Heart left ventricle (tissue), 16 donors: ENCODE measurements around the gene HYAL2. TPM values are rescaled to one million over a fixed set of nuclear protein-coding genes. Genes with fewer than 3 reads are reported as not detected.

Experiments used
- ATAC-seq, 4 donors: fragments of 200-7000 bp; cut with Tn5 transposase; one replicate each; pipeline ENCODE4 v1.9.1; 2020 to 2022; ENCODE audit warnings: moderate library complexity in 4 of 4, mild to moderate bottlenecking in 3 of 4, moderate number of reproducible peaks in 1 of 4
- DNase-seq, 5 donors: peaks; one replicate each; pipeline ENCODE4 v3.0.0-alpha.2; 2020
- H3K27ac ChIP-seq, 12 donors: fragments of 200-600 bp; sonication (generic) in 4 of 12; one replicate each; pipeline versions ENCODE4 v1.5.0 to v1.8.0; 2016 to 2022; ENCODE audit warnings: mild to moderate bottlenecking in 2 of 12
- H3K27me3 ChIP-seq, 9 donors: fragments of 200-600 bp; sonication (generic) in 2 of 9; one replicate each; pipeline versions ENCODE4 v1.5.1 to v1.8.0; 2016 to 2022; ENCODE audit warnings: mild to moderate bottlenecking in 3 of 9
- H3K36me3 ChIP-seq, 9 donors: fragments of 200-600 bp; sonication (generic) in 2 of 9; one replicate each; pipeline versions ENCODE4 v1.5.0 to v1.8.0; 2018 to 2022; ENCODE audit warnings: mild to moderate bottlenecking in 2 of 9
- H3K4me1 ChIP-seq, 12 donors: fragments of 200-600 bp; sonication (generic) in 4 of 12; one replicate each; pipeline versions ENCODE4 v1.5.0 to v1.8.0; 2016 to 2022; ENCODE audit warnings: mild to moderate bottlenecking in 3 of 12
- H3K4me3 ChIP-seq, 12 donors: fragments of 200-600 bp; sonication (generic) in 4 of 12; one replicate each; pipeline versions ENCODE4 v1.5.0 to v1.8.0; 2017 to 2022; ENCODE audit warnings: mild to moderate bottlenecking in 9 of 12, moderate library complexity in 4 of 12
- H3K9me3 ChIP-seq, 12 donors: fragments of 200-600 bp; sonication (generic) in 4 of 12; one replicate each; pipeline versions ENCODE4 v1.5.0 to v1.8.0; 2016 to 2022; ENCODE audit warnings: mild to moderate bottlenecking in 1 of 12
- CTCF ChIP-seq, 12 donors: fragments of 200-600 bp; sonication (generic) in 4 of 12; IDR thresholded peaks; one replicate each; pipeline versions ENCODE4 v1.5.0 to v1.8.0; 2018 to 2022; ENCODE audit warnings: antibody characterized with exemption in 12 of 12, mild to moderate bottlenecking in 5 of 12
- POLR2A ChIP-seq, 2 donors: fragments of 450-650 bp; IDR thresholded peaks; one replicate each; pipeline ENCODE4 v1.6.1; 2017; ENCODE audit warnings: antibody characterized with exemption in 2 of 2, mild to moderate bottlenecking in 2 of 2, moderate library complexity in 2 of 2
- WGBS, 4 donors: extraction: QIAGEN DNeasy Blood & Tissue Kit in 2 of 4; methylation state at CpG; one replicate each; pipeline versions ENCODE4 v1.1.5 to v1.1.7; 2013 to 2018; 5-methylcytosine and 5-hydroxymethylcytosine counted together
- intact Hi-C, 10 donors: fragments of 100-400 bp; cut with DNase I; formaldehyde crosslinking; loops; one replicate each; pipeline versions ENCODE4 v1.11.1 to v1.14.2; 2022
- polyA plus RNA-seq, 2 donors: library from polyadenylated mRNA; stranded (reverse); fragments of 200-250 nt; gene quantifications; one replicate each; pipeline ENCODE4 v1.2.3, GENCODE V29; 2013
- total RNA-seq, 9 donors: library from RNA; depleted of rRNA in 2 of 9; stranded (reverse); fragments of >200 nt in 2 of 9; fragmentation: NEBNext Ultra II Directional in 3 of 9; extraction: Animal tissue kit (Norgen Biotek cat#: 25700) in 3 of 9; gene quantifications; one replicate each; pipeline versions ENCODE4 v1.1.0 to v1.2.4, GENCODE V29; 2016 to 2023
- donor health status: ischemic (EF 13 %, LVEDD 7.1; RV severe dilation, severe dysfunction).
- donor health status: healthy with polysubstance abuse.
- donor health status: DM: no; HTN: yes; CAD: no.
- donor health status: DM: no; HTN: no; CAD: no.
- donor health status: ischemic (EF 25% LVEDD 6.9; RV normal size, moderate dysfunction).
- donor health status: ischemic (EF 25% LVEDD 5.7; RV mildly dilated, moderate dysfunction).
- donor health status: healthy.
- donor health status: DM: yes; HTN: yes; CAD: no.
- donor health status: ischemic (EF 35%, LVEDD 5.7; RV mildly dilated, moderate dysfunction).
- donor health status: nonischemic (EF 11% LVEDD 7.7; RV severe dilation, severe dysfunction).
- donor health status: DM: yes; HTN: yes; CAD: no.
- donor health status: PGD.
- donor health status: ischemic (EF 29% LVEDD 5.4; RV normal size, mild dysfunction).
- donor health status: nonischemic (EF 23%, LVEDD 6.1; RV moderate dilation, normal function).

Gene HYAL2
- total and polyA plus RNA-seq, 11 donors = 24.0 to 234 (median 52.2) TPM

GRCh38 chr3:50364573-50365079, 42.1 kb upstream of the HYAL2 start:
- TF ChIP-seq POLR2A (IDR thresholded peaks at IDR 0.05) (no peak), CTCF (IDR thresholded peaks at IDR 0.05) (no peak)
- Histone ChIP-seq H3K27me3 (no peaks in the 10 kb centered on the region), H3K9me3 (no peaks in the 10 kb centered on the region), H3K27ac (peak overlapping the region in 3 of 12 donors; percentile 9 to 73 (median 55)), H3K4me1 (peaks cover 0 to 19% (median 8%) of the 10 kb centered on the region in 12 donors), H3K36me3 (no peaks in the 10 kb centered on the region), H3K4me3 (peak overlapping the region; percentile 1 to 66 (median 57))
- intact Hi-C loops = loop anchor here in 3 of 10 donors (5.0 kb wide), 2 partner anchors 173 to 178 kb away; no protein-coding TSS in a partner anchor
- DNase-seq (peak in 3 of 5 donors; percentile 34 to 52 (median 47)), ATAC-seq (peak in 2 of 4 donors; percentile 25 to 37)
- WGBS, 4 donors = 19 to 48% (median 27%) methylated on average over 29 to 48 of the region's 48 CpGs

GRCh38 chr3:50359760-50360110, 37.2 kb upstream of the HYAL2 start:
- Histone ChIP-seq H3K4me3 (peak overlapping the region in 8 of 12 donors; percentile 30 to 97 (median 71)), H3K9me3 (no peaks in the 10 kb centered on the region), H3K4me1 (peaks cover 19 to 54% (median 41%) of the 10 kb centered on the region in 12 donors), H3K36me3 (peaks cover 0 to 26% (median 16%) of the 10 kb centered on the region in 9 donors), H3K27ac (peak overlapping the region in 1 of 12 donors; percentile 97), H3K27me3 (no peaks in the 10 kb centered on the region)
- TF ChIP-seq CTCF (IDR thresholded peaks at IDR 0.05) (no peak), POLR2A (IDR thresholded peaks at IDR 0.05) (no peak)
- ATAC-seq = no peak
- 21 to 24% (median 21%) methylated on average over 8 of the region's 8 CpGs for WGBS, 4 donors
- DNase-seq = no peak
- intact Hi-C loops = loop anchor here in 3 of 10 donors (5.0 to 10.0 kb wide), 3 partner anchors 253 to 1605 kb away; partner anchors contain the start of genes CISH (in 1 of the 3), MANF (in 1 of the 3) and PCBP4 (in 1 of the 3)

GRCh38 chr3:50358911-50359759, 36.6 kb upstream of the HYAL2 start, which contains the start of gene TMEM115:
TMEM115 (minus strand) TSS chr3:50359521; CDS start chr3:50359063, 458 bp downstream.
- Histone ChIP-seq H3K27me3 (no peaks in the 10 kb centered on the region), H3K27ac (peak within 1 kb of the TSS; percentile 77 to 97 (median 90)), H3K9me3 (no peaks in the 10 kb centered on the region), H3K36me3 (peaks cover 0 to 32% (median 22%) of the 10 kb centered on the region in 9 donors), H3K4me3 (peak within 1 kb of the TSS; percentile 60 to 97 (median 80)), H3K4me1 (peaks cover 19 to 51% (median 40%) of the 10 kb centered on the region in 12 donors)
- ATAC-seq (peak; percentile 97 to 99 (median 98)), DNase-seq (peak; percentile 96 to 99 (median 99))
- TF ChIP-seq POLR2A (IDR thresholded peaks at IDR 0.05) = peak in 1 of 2 donors; percentile 73
- no peak for TF ChIP-seq CTCF (IDR thresholded peaks at IDR 0.05)
- WGBS, 4 donors = 1% methylated on average over 18 to 64 of the region's 64 CpGs
- intact Hi-C loops = loop anchor here in 3 of 10 donors (5.0 to 10.0 kb wide), 3 partner anchors 253 to 1606 kb away; partner anchors contain the start of genes CISH (in 1 of the 3), MANF (in 1 of the 3) and PCBP4 (in 1 of the 3)
